ENCODE measurements around the gene SF3A1.

GRCh38 chr22:30386608-30386959 lies 29.9 kb upstream of the SF3A1 start:
- TF ChIP-seq CTCF (IDR thresholded peaks at IDR 0.05) (no peak), POLR2A (IDR thresholded peaks at IDR 0.05) (no peak)

All from Peyer's patch (tissue), 4 donors.